ENCODE results near the gene TREM1. TPM values are rescaled to one million over a fixed set of nuclear protein-coding genes. Genes with fewer than 3 reads are reported as not detected.

The TREM1 gene
- total RNA-seq, result 103 TPM

DNA sequence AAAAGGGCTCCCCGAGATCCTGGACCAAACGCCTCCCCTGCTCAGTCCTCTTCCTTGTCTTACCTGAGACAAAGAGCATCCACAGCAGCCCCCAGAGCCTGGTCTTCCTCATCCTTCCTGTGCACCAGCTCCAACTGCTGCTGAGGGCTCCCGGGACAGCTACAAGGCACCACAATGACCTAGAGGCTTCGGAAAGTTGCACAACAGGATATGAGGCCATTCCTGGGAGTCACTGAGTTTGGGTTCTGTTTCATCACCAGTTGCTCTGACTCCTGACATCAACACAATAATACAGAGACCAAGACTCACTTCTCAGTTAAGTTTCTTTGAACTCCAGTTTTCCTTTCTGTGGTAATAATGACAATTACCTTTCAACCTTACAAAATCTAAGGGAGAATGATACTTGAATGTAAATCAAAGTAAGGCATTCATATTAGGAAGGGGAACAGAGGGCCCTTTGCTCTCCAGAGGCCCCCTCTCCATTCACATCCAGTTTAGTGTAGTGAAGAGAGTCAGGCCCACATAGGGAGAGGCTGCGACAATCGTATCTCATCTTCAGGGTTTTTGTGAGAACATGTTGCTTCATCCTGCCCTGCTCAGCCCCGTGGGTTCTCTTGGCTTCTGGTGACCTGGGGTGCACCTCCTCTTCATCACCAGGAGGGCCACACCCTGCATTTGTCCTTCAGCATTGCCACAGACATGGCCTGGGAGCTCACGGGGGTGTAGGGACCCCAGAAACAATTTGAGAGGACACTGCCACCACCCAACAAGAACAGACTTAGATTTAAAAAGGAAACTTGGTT, at the start of gene TREM1:
TSS of gene TREM1 (minus strand) at position 139 of the 803 bp plus-strand sequence. CDS start at position 112, 27 bp downstream.
- peaks cover 40% of the 10 kb centered on the region for H3K4me1 ChIP-seq (ENCODE audit: insufficient read depth, low read length)
- no peaks in the 10 kb centered on the region for H3K27me3 ChIP-seq (ENCODE audit: insufficient read depth, low read length)
- H3K4me3 ChIP-seq (ENCODE audit: low read length), result peak within 1 kb of the TSS; percentile 30
- H3K9me3 ChIP-seq (ENCODE audit: low read depth, low read length), result no peaks in the 10 kb centered on the region

DNA sequence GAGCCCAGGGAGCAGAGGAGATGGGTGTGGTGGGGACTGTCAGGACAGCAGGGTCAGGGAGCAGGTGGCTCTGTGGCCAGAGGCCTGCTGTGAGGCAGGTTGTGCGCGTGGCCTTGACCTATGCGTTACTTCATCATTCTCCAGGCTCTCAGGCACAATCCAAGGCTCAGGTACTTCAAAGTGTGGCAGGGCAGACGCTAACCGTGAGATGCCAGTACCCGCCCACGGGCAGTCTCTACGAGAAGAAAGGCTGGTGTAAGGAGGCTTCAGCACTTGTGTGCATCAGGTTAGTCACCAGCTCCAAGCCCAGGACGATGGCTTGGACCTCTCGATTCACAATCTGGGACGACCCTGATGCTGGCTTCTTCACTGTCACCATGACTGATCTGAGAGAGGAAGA, 49.5 kb upstream of the TREM1 start:
- H3K4me1 ChIP-seq (ENCODE audit: insufficient read depth, low read length), result peaks cover 36% of the 10 kb centered on the region
- H3K9me3 ChIP-seq (ENCODE audit: low read depth, low read length), result no peaks in the 10 kb centered on the region
- no peaks in the 10 kb centered on the region for H3K27me3 ChIP-seq (ENCODE audit: insufficient read depth, low read length)
- no peak overlapping the region for H3K4me3 ChIP-seq (ENCODE audit: low read length)

DNA sequence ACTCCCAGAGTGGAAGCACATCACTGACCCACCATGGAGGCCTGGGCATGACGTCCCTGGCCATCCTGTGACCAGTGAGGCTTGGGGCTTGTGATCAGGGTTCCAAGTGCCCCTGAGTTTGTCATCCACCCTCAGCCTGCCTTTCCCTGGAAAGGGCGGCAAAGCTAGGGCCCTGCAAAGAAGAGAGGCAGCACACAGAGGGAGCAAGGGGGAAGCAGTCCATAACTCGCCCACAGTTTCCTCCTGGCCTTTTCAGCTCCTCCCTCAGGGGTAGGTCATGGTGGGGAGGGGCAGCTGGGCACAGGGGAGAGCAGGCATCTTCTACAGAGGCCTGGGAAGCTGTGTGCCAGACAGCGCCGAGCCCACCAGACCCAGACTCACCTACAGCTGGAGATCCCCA, 48.8 kb upstream of the TREM1 start, which contains the start of gene NCR2:
TSS of gene NCR2 (plus strand) at position 313 of the 400 bp plus-strand sequence. CDS start 269 bp downstream, outside the sequence.
- H3K9me3 ChIP-seq (ENCODE audit: low read depth, low read length), result no peaks in the 10 kb centered on the region
- H3K4me1 ChIP-seq (ENCODE audit: insufficient read depth, low read length), result peaks cover 36% of the 10 kb centered on the region
- no peaks in the 10 kb centered on the region for H3K27me3 ChIP-seq (ENCODE audit: insufficient read depth, low read length)
- H3K4me3 ChIP-seq (ENCODE audit: low read length), result no peak within 1 kb of the TSS

DNA sequence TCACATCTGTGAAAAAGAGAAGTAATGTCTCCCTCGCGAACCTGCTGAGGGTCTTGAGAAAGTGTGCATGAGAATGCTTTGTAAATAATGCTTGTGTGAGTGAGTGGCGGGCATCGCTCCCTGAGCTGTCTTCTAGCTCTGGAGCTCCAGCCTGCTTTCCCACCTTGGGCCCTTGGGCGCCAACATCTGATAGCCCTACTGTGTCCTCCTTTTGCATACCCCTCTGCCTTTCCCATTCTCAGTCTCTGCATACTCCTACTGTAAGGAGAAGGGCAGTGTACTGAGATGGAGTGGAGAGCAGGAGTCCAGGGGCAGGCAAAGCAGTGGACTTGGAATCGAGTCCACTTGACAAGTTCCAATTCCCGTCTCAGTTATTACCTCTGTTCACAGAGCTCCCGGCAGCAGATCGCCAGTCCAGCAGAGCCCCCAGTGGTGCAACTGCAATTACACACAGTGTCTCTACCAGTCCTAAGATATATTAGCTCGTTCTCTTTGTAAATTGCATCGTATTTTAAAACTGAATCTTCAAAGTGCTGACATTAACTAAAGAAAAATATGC, 48.1 kb upstream of the TREM1 start:
- Histone ChIP-seq H3K4me1 (ENCODE audit: insufficient read depth, low read length) (peaks cover 36% of the 10 kb centered on the region), H3K27me3 (ENCODE audit: insufficient read depth, low read length) (no peaks in the 10 kb centered on the region), H3K4me3 (ENCODE audit: low read length) (no peak overlapping the region)

DNA sequence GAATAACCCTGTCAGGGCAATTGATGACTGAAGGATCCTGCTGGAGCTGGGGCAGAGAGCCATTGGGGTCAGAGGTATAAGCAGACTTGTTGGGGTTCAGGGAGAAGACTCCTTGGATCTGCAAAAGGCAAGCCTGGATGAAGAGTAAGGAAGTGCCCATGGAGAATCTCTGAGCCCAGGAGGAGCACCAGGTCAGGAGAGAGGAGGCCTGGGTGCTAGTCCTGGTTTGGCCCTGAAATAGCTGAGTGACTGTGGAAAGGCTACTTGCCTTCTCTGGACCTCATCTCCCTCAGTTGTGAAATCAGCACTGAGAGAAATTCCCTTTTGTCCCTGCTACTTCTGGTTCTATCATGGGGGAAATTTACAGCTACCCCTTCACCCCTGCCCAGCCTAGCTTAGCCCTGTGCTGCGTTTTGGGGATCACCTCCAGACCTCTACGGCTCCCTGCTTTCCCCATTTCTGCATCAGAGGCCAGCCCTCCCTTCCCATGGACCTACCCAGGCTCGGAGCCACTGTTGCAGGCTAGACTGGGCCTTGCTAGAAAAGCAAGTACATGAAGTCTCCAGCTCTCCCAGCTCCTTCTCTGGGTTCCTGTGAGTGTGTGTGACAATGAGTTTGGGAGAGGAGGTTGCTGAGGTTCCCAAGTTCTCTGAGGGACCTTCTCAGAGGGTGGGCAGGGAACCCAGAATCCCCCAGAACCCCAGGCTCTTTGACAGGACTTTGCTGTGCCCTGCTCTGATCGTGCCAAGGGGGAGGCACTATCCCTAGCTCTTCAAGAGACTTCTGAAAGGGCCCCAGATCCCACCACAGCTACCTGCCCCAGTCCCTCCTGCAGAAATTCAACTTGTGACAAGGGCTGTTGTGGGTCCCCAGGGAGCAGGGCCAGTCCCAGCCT, 46.6 kb upstream of the TREM1 start:
- Histone ChIP-seq H3K27me3 (ENCODE audit: insufficient read depth, low read length) (no peaks in the 10 kb centered on the region), H3K9me3 (ENCODE audit: low read depth, low read length) (no peaks in the 10 kb centered on the region), H3K4me3 (ENCODE audit: low read length) (no peak overlapping the region), H3K4me1 (ENCODE audit: insufficient read depth, low read length) (peaks cover 36% of the 10 kb centered on the region)

More for the DNA sequence above, 48.1 kb upstream of the TREM1 start:
- no peaks in the 10 kb centered on the region for H3K9me3 ChIP-seq (ENCODE audit: low read depth, low read length)

DNA sequence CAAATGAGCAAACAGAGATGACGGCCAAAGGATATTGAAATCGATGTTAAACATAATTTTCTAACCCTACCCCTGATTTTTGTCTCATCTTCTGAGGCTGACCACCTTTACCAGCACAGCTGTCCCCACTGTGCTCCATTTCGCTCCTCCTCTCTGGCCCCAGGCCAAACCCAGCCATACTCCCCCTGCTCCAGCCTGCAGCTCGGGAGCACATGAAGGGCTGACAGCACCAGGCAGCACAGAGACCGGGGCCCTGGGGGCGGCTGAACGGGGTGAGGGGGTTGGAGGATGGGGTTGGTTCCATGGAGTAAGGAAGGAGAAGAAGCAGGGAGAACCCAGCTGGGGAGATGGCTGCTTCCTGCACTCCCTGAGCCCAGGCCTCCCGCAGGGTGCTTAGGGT, 45.8 kb upstream of the TREM1 start:
- Histone ChIP-seq H3K4me1 (ENCODE audit: insufficient read depth, low read length) (peaks cover 36% of the 10 kb centered on the region), H3K4me3 (ENCODE audit: low read length) (no peak overlapping the region), H3K27me3 (ENCODE audit: insufficient read depth, low read length) (no peaks in the 10 kb centered on the region), H3K9me3 (ENCODE audit: low read depth, low read length) (no peaks in the 10 kb centered on the region)

DNA sequence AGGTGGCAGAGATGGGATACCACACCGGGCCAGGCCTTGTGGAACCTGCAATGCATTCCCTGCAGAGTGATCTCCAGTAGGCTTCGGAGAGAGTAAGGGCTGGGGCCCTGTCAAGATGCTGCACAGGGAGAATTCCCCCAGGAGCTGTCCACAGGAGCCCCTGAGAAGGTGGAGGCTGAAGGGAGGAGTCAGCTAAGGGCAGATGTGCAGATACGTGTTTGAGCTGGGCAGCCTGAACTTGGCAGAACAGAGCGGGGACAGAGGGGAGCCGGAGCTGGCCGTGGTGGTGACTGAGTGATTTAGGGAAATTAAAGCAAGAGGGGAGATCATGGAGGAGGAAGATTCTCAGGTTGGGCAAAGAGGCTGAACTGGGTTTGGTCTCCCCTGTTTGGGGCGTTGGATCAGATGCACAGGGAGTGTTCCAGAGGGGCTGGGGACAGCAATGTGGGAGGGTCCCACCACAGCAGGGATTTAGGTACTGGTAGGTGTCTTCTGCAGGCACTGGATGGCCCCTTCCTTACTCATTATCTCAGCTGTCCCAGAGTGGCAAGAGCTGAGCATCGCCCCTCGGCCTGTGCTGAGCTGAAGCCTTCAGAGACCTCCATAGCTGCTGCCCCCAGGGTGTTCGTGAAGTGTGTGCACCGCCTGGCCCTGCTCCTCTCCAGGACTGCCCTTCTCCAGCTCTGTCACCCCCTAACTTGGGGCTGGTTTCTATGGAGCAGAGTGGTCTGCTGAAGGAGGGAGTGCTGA, 45.1 kb upstream of the TREM1 start:
- no peaks in the 10 kb centered on the region for H3K9me3 ChIP-seq (ENCODE audit: low read depth, low read length)

DNA sequence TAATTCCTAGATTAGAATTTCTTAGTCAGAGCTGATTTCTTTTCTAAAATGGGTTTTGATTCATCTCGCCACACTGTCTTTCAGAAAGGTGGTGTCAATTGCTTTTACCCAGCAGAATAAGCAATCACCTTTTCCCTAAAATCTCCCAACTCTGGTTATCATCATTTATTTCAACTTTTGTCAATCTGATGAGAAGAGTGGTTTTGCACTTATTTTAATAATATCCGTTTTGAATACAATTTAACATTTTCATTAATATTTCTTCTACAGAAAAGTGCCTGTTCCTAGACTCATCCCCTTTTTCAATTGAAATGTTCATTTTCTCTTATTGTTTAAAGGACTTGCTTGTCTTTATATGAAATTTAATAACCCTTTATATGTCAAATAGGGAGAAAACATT, 40.7 kb upstream of the TREM1 start:
- Histone ChIP-seq H3K4me3 (ENCODE audit: low read length) (no peak overlapping the region), H3K4me1 (ENCODE audit: insufficient read depth, low read length) (peaks cover 10% of the 10 kb centered on the region), H3K9me3 (ENCODE audit: low read depth, low read length) (no peaks in the 10 kb centered on the region), H3K27me3 (ENCODE audit: insufficient read depth, low read length) (peaks cover 6% of the 10 kb centered on the region)

More for the DNA sequence above, 45.1 kb upstream of the TREM1 start:
- no peak overlapping the region for H3K4me3 ChIP-seq (ENCODE audit: low read length)
- H3K27me3 ChIP-seq (ENCODE audit: insufficient read depth, low read length), result no peaks in the 10 kb centered on the region
- peaks cover 36% of the 10 kb centered on the region for H3K4me1 ChIP-seq (ENCODE audit: insufficient read depth, low read length)

DNA sequence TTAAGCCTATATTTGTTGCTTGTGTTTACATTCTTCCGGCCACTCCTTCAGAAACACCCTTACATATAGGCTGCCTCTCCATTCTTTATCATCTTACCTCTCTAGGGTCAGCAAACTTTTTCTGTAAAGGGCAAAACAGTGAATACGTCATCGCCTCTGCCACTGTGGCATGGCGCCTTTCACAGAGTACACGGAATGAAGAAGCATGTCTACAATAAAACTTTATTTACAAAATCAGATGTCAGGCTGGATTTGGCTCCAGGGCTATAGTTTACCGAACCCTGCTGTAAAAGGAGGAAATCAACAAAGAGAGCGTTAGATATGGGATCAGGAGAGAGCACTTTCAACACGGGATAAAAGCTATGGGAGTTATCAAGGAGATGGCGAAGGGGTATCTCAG, 39.6 kb upstream of the TREM1 start:
- no peak overlapping the region for H3K4me3 ChIP-seq (ENCODE audit: low read length)
- H3K9me3 ChIP-seq (ENCODE audit: low read depth, low read length), result no peaks in the 10 kb centered on the region
- H3K4me1 ChIP-seq (ENCODE audit: insufficient read depth, low read length), result no peaks in the 10 kb centered on the region
- H3K27me3 ChIP-seq (ENCODE audit: insufficient read depth, low read length), result peaks cover 6% of the 10 kb centered on the region

DNA sequence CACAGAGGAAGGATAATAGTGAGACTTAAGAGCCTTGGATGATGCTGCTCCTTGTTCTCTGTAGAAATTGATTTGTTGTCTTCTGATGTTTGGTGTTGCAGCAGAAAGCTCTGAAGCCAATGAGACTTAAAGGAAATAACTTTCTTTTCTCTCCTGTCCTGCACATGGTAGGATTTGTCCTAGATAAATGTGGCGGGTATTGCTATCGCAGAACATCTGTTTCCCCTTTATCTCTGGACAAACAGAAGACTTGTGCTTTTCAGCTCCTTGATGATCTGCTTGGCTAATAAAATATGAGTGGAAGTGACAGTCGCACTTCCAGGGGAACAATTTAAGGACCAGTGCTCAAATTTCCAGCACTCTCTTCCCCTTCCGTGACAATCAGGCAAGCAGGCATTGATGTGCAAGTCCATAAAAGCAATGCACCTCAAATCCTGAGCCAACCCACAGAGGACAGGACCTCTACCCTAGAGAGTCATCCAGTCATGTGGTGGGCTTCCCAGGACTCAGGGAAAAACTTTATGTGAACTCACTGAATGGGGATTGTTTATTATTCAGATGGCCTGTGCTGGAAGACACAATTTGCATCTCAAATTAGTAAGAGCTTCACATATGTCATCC, 39.1 kb upstream of the TREM1 start:
- H3K4me1 ChIP-seq (ENCODE audit: insufficient read depth, low read length), result no peaks in the 10 kb centered on the region
- peaks cover 6% of the 10 kb centered on the region for H3K27me3 ChIP-seq (ENCODE audit: insufficient read depth, low read length)
- H3K4me3 ChIP-seq (ENCODE audit: low read length), result no peak overlapping the region
- H3K9me3 ChIP-seq (ENCODE audit: low read depth, low read length), result no peaks in the 10 kb centered on the region

DNA sequence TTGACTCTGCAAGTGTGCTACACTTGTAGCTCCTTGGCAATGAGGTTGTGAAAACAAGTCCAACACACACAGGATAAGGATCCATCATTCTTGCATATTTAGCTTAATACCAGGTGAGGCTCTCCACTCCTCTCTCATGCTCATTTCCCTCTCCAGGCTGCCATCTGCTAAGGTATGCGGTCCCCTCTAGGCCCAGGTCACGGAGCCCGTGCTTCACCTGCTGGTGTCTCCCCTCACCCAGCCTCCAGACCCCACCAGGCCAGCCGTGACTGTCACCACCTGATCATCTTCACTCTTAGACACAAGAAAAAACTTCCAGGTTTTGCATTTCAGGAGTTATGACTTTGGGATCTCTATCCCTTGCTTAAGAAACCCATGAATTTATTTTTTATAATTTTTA, 34.7 kb upstream of the TREM1 start:
- no peaks in the 10 kb centered on the region for H3K9me3 ChIP-seq (ENCODE audit: low read depth, low read length)

DNA sequence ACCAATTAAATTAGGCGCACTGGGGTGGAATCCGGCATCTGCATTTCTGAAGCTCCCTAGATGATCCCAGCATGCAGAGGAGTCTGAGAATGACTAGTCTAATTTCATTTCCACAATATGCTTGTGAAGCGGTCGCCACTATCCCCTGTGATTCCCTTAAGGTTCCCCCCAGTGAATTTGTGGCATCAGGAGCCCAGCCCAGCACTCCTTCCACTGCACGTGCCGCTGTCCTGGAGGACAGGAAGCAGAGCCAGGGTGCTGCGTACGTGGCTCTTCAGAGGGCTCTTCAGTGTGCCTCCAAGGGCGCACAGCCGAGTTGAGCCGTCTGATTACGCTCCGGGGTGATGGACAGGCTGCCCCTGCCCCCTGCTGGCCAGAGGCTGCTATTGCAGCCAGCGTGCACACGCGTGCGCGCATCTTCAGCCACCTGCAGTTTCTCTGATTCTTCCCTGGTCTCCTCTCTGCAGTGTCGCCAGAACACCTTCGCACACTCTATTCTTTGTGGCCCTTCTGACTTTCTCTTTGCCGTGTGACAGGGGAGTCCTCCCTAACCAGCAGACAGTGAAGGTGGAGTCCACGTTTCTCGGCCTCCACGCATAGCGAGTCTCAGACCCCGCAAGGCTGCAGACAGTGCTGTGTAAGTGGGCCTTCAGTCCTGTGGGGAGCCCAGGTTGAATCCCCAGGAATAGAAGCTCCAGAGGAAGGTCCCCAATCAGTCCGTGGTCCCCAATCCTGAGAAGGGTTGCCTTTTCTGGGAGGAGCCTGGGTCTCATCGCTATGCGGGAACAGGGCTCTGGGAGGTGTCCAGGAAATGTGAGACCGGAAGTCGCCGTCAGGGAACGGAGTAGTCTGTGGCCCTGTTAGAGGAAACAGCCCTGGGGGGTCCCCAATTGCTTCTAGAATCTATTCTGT, 32.4 kb upstream of the TREM1 start:
- Histone ChIP-seq H3K4me1 (ENCODE audit: insufficient read depth, low read length) (peaks cover 17% of the 10 kb centered on the region), H3K9me3 (ENCODE audit: low read depth, low read length) (no peaks in the 10 kb centered on the region), H3K4me3 (ENCODE audit: low read length) (no peak overlapping the region), H3K27me3 (ENCODE audit: insufficient read depth, low read length) (peaks cover 32% of the 10 kb centered on the region)

More for the DNA sequence above, 34.7 kb upstream of the TREM1 start:
- Histone ChIP-seq H3K4me3 (ENCODE audit: low read length) (no peak overlapping the region), H3K27me3 (ENCODE audit: insufficient read depth, low read length) (peaks cover 16% of the 10 kb centered on the region), H3K4me1 (ENCODE audit: insufficient read depth, low read length) (peaks cover 17% of the 10 kb centered on the region)

DNA sequence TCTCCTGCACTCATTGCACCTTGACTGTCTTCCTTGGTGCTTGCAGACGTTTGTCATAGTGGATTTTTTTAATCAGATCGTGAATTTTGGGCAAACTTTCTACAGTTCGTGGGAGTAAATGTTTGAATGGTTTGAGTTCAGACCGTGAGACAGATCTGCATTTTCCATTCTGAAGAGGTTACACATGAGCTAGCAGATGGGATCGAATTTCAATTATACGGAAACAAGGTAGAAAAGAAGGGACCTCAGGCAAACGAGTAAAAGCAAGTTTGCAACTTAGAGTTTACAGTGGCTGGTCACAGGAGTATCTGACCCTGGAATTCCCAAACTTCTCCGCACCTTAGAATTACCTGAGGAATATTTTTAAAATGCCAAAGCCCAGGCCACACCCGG, 31.8 kb upstream of the TREM1 start:
- no peak overlapping the region for H3K4me3 ChIP-seq (ENCODE audit: low read length)
- peaks cover 17% of the 10 kb centered on the region for H3K4me1 ChIP-seq (ENCODE audit: insufficient read depth, low read length)
- H3K27me3 ChIP-seq (ENCODE audit: insufficient read depth, low read length), result peaks cover 36% of the 10 kb centered on the region
- H3K9me3 ChIP-seq (ENCODE audit: low read depth, low read length), result no peaks in the 10 kb centered on the region
